SJCRH30 (cell line): ENCODE results near the gene C8G. TPM values are rescaled to one million over a fixed set of nuclear protein-coding genes. Genes with fewer than 3 reads are reported as not detected.

ENCODE experiments used
- DNase-seq, 2 experiments: peaks; one replicate each; pipeline ENCODE4 v3.0.0-alpha.2; 2015 to 2020
- H3K27ac ChIP-seq: fragments of 250-450 bp; sonication (Bioruptor Pico); 2 replicates; pipeline ENCODE4 v1.5.1; 2020; ENCODE audit warnings: mild to moderate bottlenecking, moderate library complexity
- H3K27me3 ChIP-seq: fragments of 250-450 bp; sonication (Bioruptor Pico); 2 replicates; pipeline ENCODE4 v1.5.1; 2020; ENCODE audit warnings: mild to moderate bottlenecking, moderate library complexity
- H3K36me3 ChIP-seq: fragments of 250-450 bp; sonication (Bioruptor Pico); 2 replicates; pipeline ENCODE4 v1.5.1; 2020; ENCODE audit warnings: mild to moderate bottlenecking, moderate library complexity
- H3K4me1 ChIP-seq: fragments of 250-450 bp; sonication (Bioruptor Pico); 2 replicates; pipeline ENCODE4 v1.5.1; 2020; ENCODE audit warnings: mild to moderate bottlenecking, moderate library complexity
- H3K4me3 ChIP-seq: fragments of 250-450 bp; sonication (Bioruptor Pico); 2 replicates; pipeline ENCODE4 v1.5.1; 2020; ENCODE audit warnings: mild to moderate bottlenecking, moderate library complexity
- H3K9me3 ChIP-seq: fragments of 250-450 bp; sonication (Bioruptor Pico); replicated peaks from 2 replicates; pipeline ENCODE4 v1.5.1; 2020; ENCODE audit warnings: mild to moderate bottlenecking, moderate library complexity
- total RNA-seq: library from RNA; depleted of rRNA; stranded (reverse); fragments of >200 nt; shearing (Covaris generic); gene quantifications from 2 replicates; pipeline ENCODE4 v1.2.3, GENCODE V29; 2014

Gene C8G
- total RNA-seq, 1 experiment from 2014 or later, result not detected

GRCh38 chr9:136951541-136952320 lies 6.7 kb downstream of the C8G start, which contains the start of gene LCN12:
LCN12 (plus strand) TSS chr9:136952273; CDS start chr9:136952328, 55 bp downstream.
- no peak within 1 kb of the TSS for H3K4me3 ChIP-seq
- H3K27ac ChIP-seq, result no peak within 1 kb of the TSS
- H3K36me3 ChIP-seq, result no peaks in the 10 kb centered on the region
- peaks cover 41% of the 10 kb centered on the region for H3K27me3 ChIP-seq
- peak in 1 of 2 experiments; percentile 7 for DNase-seq
- no peaks in the 10 kb centered on the region for H3K4me1 ChIP-seq
- H3K9me3 ChIP-seq, result no peaks in the 10 kb centered on the region

GRCh38 chr9:136952321-136952850 lies 7.3 kb downstream of the C8G start:
- peaks cover 37% of the 10 kb centered on the region for H3K27me3 ChIP-seq
- H3K9me3 ChIP-seq, result no peaks in the 10 kb centered on the region
- H3K4me1 ChIP-seq, result no peaks in the 10 kb centered on the region
- H3K4me3 ChIP-seq, result no peak overlapping the region
- H3K27ac ChIP-seq, result no peak overlapping the region
- DNase-seq, result peak in 1 of 2 experiments; percentile 5
- no peaks in the 10 kb centered on the region for H3K36me3 ChIP-seq

- no peaks in the 10 kb centered on the region for H3K36me3 ChIP-seq
- no peaks in the 10 kb centered on the region for H3K9me3 ChIP-seq
- H3K27ac ChIP-seq, result no peak overlapping the region
- H3K4me1 ChIP-seq, result no peaks in the 10 kb centered on the region
- peaks cover 34% of the 10 kb centered on the region for H3K27me3 ChIP-seq
- DNase-seq, result no peak
- no peak overlapping the region for H3K4me3 ChIP-seq
These were observed 8.1 kb downstream of the C8G start for GRCh38 chr9:136952876-136953770.

GRCh38 chr9:136953771-136954269 lies 8.8 kb downstream of the C8G start:
- peak in 1 of 2 experiments; percentile 6 for DNase-seq
- no peaks in the 10 kb centered on the region for H3K36me3 ChIP-seq
- H3K4me3 ChIP-seq, result no peak overlapping the region
- no peak overlapping the region for H3K27ac ChIP-seq
- H3K27me3 ChIP-seq, result peaks cover 37% of the 10 kb centered on the region
- no peaks in the 10 kb centered on the region for H3K9me3 ChIP-seq
- H3K4me1 ChIP-seq, result no peaks in the 10 kb centered on the region

GRCh38 chr9:136954270-136955083 lies 9.4 kb downstream of the C8G start:
- no peak for DNase-seq
- no peaks in the 10 kb centered on the region for H3K9me3 ChIP-seq
- no peaks in the 10 kb centered on the region for H3K36me3 ChIP-seq
- no peak overlapping the region for H3K4me3 ChIP-seq
- no peaks in the 10 kb centered on the region for H3K4me1 ChIP-seq
- peaks cover 44% of the 10 kb centered on the region for H3K27me3 ChIP-seq
- H3K27ac ChIP-seq, result no peak overlapping the region

- no peaks in the 10 kb centered on the region for H3K36me3 ChIP-seq
- no peaks in the 10 kb centered on the region for H3K4me1 ChIP-seq
- H3K27ac ChIP-seq, result no peak overlapping the region
- DNase-seq, result no peak
- H3K27me3 ChIP-seq, result peaks cover 50% of the 10 kb centered on the region
- H3K9me3 ChIP-seq, result no peaks in the 10 kb centered on the region
- no peak overlapping the region for H3K4me3 ChIP-seq
These were observed 10.3 kb downstream of the C8G start for GRCh38 chr9:136955202-136955942.

GRCh38 chr9:136955943-136956335 lies 10.9 kb downstream of the C8G start:
- H3K4me1 ChIP-seq, result no peaks in the 10 kb centered on the region
- no peak overlapping the region for H3K4me3 ChIP-seq
- H3K27ac ChIP-seq, result no peak overlapping the region
- H3K36me3 ChIP-seq, result no peaks in the 10 kb centered on the region
- H3K27me3 ChIP-seq, result peaks cover 49% of the 10 kb centered on the region
- no peak for DNase-seq
- H3K9me3 ChIP-seq, result no peaks in the 10 kb centered on the region

- Histone ChIP-seq H3K36me3 (no peaks in the 10 kb centered on the region), H3K9me3 (no peaks in the 10 kb centered on the region), H3K27ac (no peak overlapping the region), H3K4me1 (no peaks in the 10 kb centered on the region), H3K27me3 (peaks cover 48% of the 10 kb centered on the region), H3K4me3 (no peak overlapping the region)
- no peak for DNase-seq
These were observed 11.6 kb downstream of the C8G start for GRCh38 chr9:136956604-136957003.

GRCh38 chr9:136957461-136957860 lies 12.4 kb downstream of the C8G start:
- DNase-seq, result no peak
- Histone ChIP-seq H3K36me3 (no peaks in the 10 kb centered on the region), H3K4me1 (no peaks in the 10 kb centered on the region), H3K9me3 (no peaks in the 10 kb centered on the region), H3K4me3 (no peak overlapping the region), H3K27me3 (peaks cover 47% of the 10 kb centered on the region), H3K27ac (no peak overlapping the region)

- no peak overlapping the region for H3K27ac ChIP-seq
- peaks cover 1% of the 10 kb centered on the region; the same call in 1 of the 2 replicates for H3K4me1 ChIP-seq
- no peak overlapping the region for H3K4me3 ChIP-seq
- no peaks in the 10 kb centered on the region for H3K36me3 ChIP-seq
- no peak for DNase-seq
- peaks cover 47% of the 10 kb centered on the region for H3K27me3 ChIP-seq
- H3K9me3 ChIP-seq, result no peaks in the 10 kb centered on the region
These were observed 12.9 kb downstream of the C8G start for GRCh38 chr9:136957901-136958300.

- Histone ChIP-seq H3K4me1 (peaks cover 3% of the 10 kb centered on the region; the same call in 1 of the 2 replicates), H3K36me3 (no peaks in the 10 kb centered on the region), H3K27me3 (peaks cover 50% of the 10 kb centered on the region), H3K9me3 (no peaks in the 10 kb centered on the region), H3K4me3 (no peak overlapping the region), H3K27ac (no peak overlapping the region)
- DNase-seq, result no peak
These were observed 13.4 kb downstream of the C8G start for GRCh38 chr9:136958473-136958872.

- Histone ChIP-seq H3K36me3 (no peaks in the 10 kb centered on the region), H3K4me3 (no peak overlapping the region), H3K9me3 (no peaks in the 10 kb centered on the region), H3K4me1 (peaks cover 3% of the 10 kb centered on the region; the same call in 1 of the 2 replicates), H3K27ac (no peak overlapping the region), H3K27me3 (peaks cover 49% of the 10 kb centered on the region)
- DNase-seq, result no peak
These were observed 14.1 kb downstream of the C8G start for GRCh38 chr9:136958898-136959850.
